T-helper 17 cell (primary cell): ENCODE measurements around the gene OTUD1. TPM values are rescaled to one million over a fixed set of nuclear protein-coding genes. Genes with fewer than 3 reads are reported as not detected.

ENCODE experiments used
- total RNA-seq, 4 donors: library from RNA in 2 of 4; stranded (reverse) in 2 of 4; gene quantifications; one replicate each; pipeline ENCODE4 v1.2.3 and lab custom pipeline; 2022 to 2026

Gene OTUD1
- total RNA-seq, 2 donors from 2014 or later, result 59.4 to 63.7 TPM

Other genes with a start within 250 kb of the OTUD1 start
- not detected for gene PTF1A, start 246.8 kb upstream of the OTUD1 start, total RNA-seq
- gene C10orf67, start 94.3 kb upstream of the OTUD1 start, total RNA-seq, result under 1 TPM in 1 of 2 donors, not detected in 1; 0.26 TPM